ENCODE measurements around the gene PGAM2.

Gene PGAM2

GRCh38 chr7:44066111-44066460 is 719 bp upstream of the PGAM2 start:
- DNase-seq (ENCODE audit: low read depth in 2 of 2), result no peak

- DNase-seq (ENCODE audit: low read depth in 2 of 2), result no peak
These were observed 456 bp downstream of the PGAM2 start for GRCh38 chr7:44064791-44065430.

- no peak for DNase-seq (ENCODE audit: low read depth in 2 of 2)
These were observed 1.3 kb downstream of the PGAM2 start for GRCh38 chr7:44063894-44064651.

- DNase-seq (ENCODE audit: low read depth in 2 of 2), result no peak
These were observed 1.8 kb downstream of the PGAM2 start for GRCh38 chr7:44063547-44063893.

GRCh38 chr7:44062903-44063295 is 2.5 kb downstream of the PGAM2 start:
- no peak for DNase-seq (ENCODE audit: low read depth in 2 of 2)

GRCh38 chr7:44062180-44062902 is 3.0 kb downstream of the PGAM2 start:
- DNase-seq (ENCODE audit: low read depth in 2 of 2), result no peak

GRCh38 chr7:44061645-44062179 is 3.7 kb downstream of the PGAM2 start:
- no peak for DNase-seq (ENCODE audit: low read depth in 2 of 2)

GRCh38 chr7:44060948-44061644 is 4.3 kb downstream of the PGAM2 start:
- DNase-seq (ENCODE audit: low read depth in 2 of 2), result no peak

- no peak for DNase-seq (ENCODE audit: low read depth in 2 of 2)
These were observed 5.0 kb downstream of the PGAM2 start for GRCh38 chr7:44060091-44060947.

- DNase-seq (ENCODE audit: low read depth in 2 of 2), result no peak
These were observed 5.9 kb downstream of the PGAM2 start for GRCh38 chr7:44059219-44060090.

- no peak for DNase-seq (ENCODE audit: low read depth in 2 of 2)
These were observed 6.6 kb downstream of the PGAM2 start for GRCh38 chr7:44058759-44059218.

- DNase-seq (ENCODE audit: low read depth in 2 of 2), result no peak
These were observed 7.3 kb downstream of the PGAM2 start for GRCh38 chr7:44057849-44058758.

GRCh38 chr7:44057181-44057848 is 8.1 kb downstream of the PGAM2 start:
- no peak for DNase-seq (ENCODE audit: low read depth in 2 of 2)

- DNase-seq (ENCODE audit: low read depth in 2 of 2), result no peak
These were observed 8.7 kb downstream of the PGAM2 start for GRCh38 chr7:44056681-44057080.

- no peak for DNase-seq (ENCODE audit: low read depth in 2 of 2)
These were observed 12.5 kb downstream of the PGAM2 start for GRCh38 chr7:44052771-44053365.

- DNase-seq (ENCODE audit: low read depth in 2 of 2), result no peak
These were observed 13.7 kb downstream of the PGAM2 start for GRCh38 chr7:44051611-44052220.

- no peak for DNase-seq (ENCODE audit: low read depth in 2 of 2)
These were observed 14.3 kb downstream of the PGAM2 start for GRCh38 chr7:44050915-44051560.
